ENCODE data around the gene P3R3URF. TPM values are rescaled to one million over a fixed set of nuclear protein-coding genes. Genes with fewer than 3 reads are reported as not detected.

Gene P3R3URF
- total and polyA plus RNA-seq, 9 of the 15 experiments (the other 6 are each of a cell fraction or from before 2014, with no cell fraction given), result not detected

- TF ChIP-seq PURB (CRISPR knock-in tag; IDR thresholded peaks at IDR 0.05; ENCODE audit: low read depth) (no peak), SMARCA5 (IDR thresholded peaks at IDR 0.05) (no peak), TFAP4 (CRISPR knock-in tag; IDR thresholded peaks at IDR 0.05; ENCODE audit: borderline replicate concordance) (no peak), POLR2G (IDR thresholded peaks at IDR 0.05; ENCODE audit: low read depth, low read length) (0 out of 2 replicates have a peak, but pooled peaks have one; percentile 1), SIX5 (IDR thresholded peaks at IDR 0.05; ENCODE audit: borderline replicate concordance in 1 of 2, insufficient read depth in 1 of 2, low read depth in 1 of 2, low read length in 2 of 2) (no peak), SREBF2 (CRISPR knock-in tag; IDR thresholded peaks at IDR 0.05) (no peak), E2F8 (IDR thresholded peaks at IDR 0.05; ENCODE audit: low read depth, partially characterized antibody) (no peak), ZNF668 (CRISPR knock-in tag; IDR thresholded peaks at IDR 0.05) (no peak), GATAD2B (IDR thresholded peaks at IDR 0.05; ENCODE audit: borderline replicate concordance) (no peak), ARID3A (IDR thresholded peaks at IDR 0.05; ENCODE audit: borderline replicate concordance, low read depth, low read length) (no peak), ZNF655 (CRISPR knock-in tag; IDR thresholded peaks at IDR 0.05) (no peak), ADNP (tag; IDR thresholded peaks at IDR 0.05) (no peak), ZBTB1 (CRISPR knock-in tag; IDR thresholded peaks at IDR 0.05; ENCODE audit: borderline replicate concordance, low read depth) (no peak), NR4A1 (CRISPR knock-in tag; IDR thresholded peaks at IDR 0.05) (no peak), NR4A1 (tag; IDR thresholded peaks at IDR 0.05) (no peak), ZHX1 (conservative IDR thresholded peaks at IDR 0.05; ENCODE audit: low read length) (no peak), GATA2 (CRISPR knock-in tag; IDR thresholded peaks at IDR 0.05) (peak; percentile 62), ZZZ3 (IDR thresholded peaks at IDR 0.05) (no peak)
Observed at GRCh38 chr1:46184920-46185658, 8.8 kb upstream of the P3R3URF start (continued).
